GM19043 (cell line): Measurements from ENCODE around the gene SYT4.
"Not testable (repeated sequence)": the region's sequence is repeated elsewhere in the genome, so short reads cannot be mapped to it uniquely, and the experiment has no call there.

Experiments used
- ATAC-seq: cut with Tn5 transposase; IDR thresholded peaks from one replicate; pipeline ENCODE4 v1.9.1; 2021; ENCODE audit warnings: low read depth; ENCODE audit not compliant: unreplicated experiment

The SYT4 gene

GRCh38 chr18:43277164-43277600 lies at the start of gene SYT4:
Gene SYT4 (minus strand): TSS chr18:43277490. CDS start chr18:43277281, 209 bp downstream.
- ATAC-seq: no peak

GRCh38 chr18:43322132-43322531 lies 44.8 kb upstream of the SYT4 start:
- no peak for ATAC-seq

GRCh38 chr18:43314941-43315340 lies 37.7 kb upstream of the SYT4 start:
- no peak for ATAC-seq

GRCh38 chr18:43312891-43313290 lies 35.6 kb upstream of the SYT4 start:
- no peak for ATAC-seq

- ATAC-seq: no peak
These were observed 32.9 kb upstream of the SYT4 start for GRCh38 chr18:43310239-43310638.

GRCh38 chr18:43303376-43303775 lies 26.1 kb upstream of the SYT4 start:
- no peak for ATAC-seq

- ATAC-seq: not testable (repeated sequence)
These were observed 8.9 kb upstream of the SYT4 start for GRCh38 chr18:43286187-43286586.

- no peak for ATAC-seq
These were observed 6.0 kb upstream of the SYT4 start for GRCh38 chr18:43283299-43283698.

GRCh38 chr18:43279015-43279744 lies 1.9 kb upstream of the SYT4 start:
- ATAC-seq: peak; percentile 71

- no peak for ATAC-seq
These were observed 1.1 kb upstream of the SYT4 start for GRCh38 chr18:43278355-43278754.

- ATAC-seq: no peak
These were observed 799 bp downstream of the SYT4 start for GRCh38 chr18:43276491-43276890.

- no peak for ATAC-seq
These were observed 1.7 kb downstream of the SYT4 start for GRCh38 chr18:43275546-43275945.

- no peak for ATAC-seq
These were observed 2.8 kb downstream of the SYT4 start for GRCh38 chr18:43274526-43274925.

GRCh38 chr18:43271593-43272432 lies 5.5 kb downstream of the SYT4 start:
- peak; percentile 78 for ATAC-seq

- ATAC-seq: no peak
These were observed 9.5 kb downstream of the SYT4 start for GRCh38 chr18:43267818-43268217.

GRCh38 chr18:43265465-43265864 lies 11.8 kb downstream of the SYT4 start:
- ATAC-seq: no peak

GRCh38 chr18:43248610-43249249 lies 28.6 kb downstream of the SYT4 start:
- ATAC-seq: no peak

- ATAC-seq: no peak
These were observed 29.3 kb downstream of the SYT4 start for GRCh38 chr18:43247944-43248343.

- no peak for ATAC-seq
These were observed 38.9 kb downstream of the SYT4 start for GRCh38 chr18:43238429-43238828.

- no peak for ATAC-seq
These were observed 40.4 kb downstream of the SYT4 start for GRCh38 chr18:43236921-43237320.

- no peak for ATAC-seq
These were observed 42.4 kb downstream of the SYT4 start for GRCh38 chr18:43234889-43235288.
